ENCODE results near the gene SPNS2.

The SPNS2 gene

GRCh38 chr17:4538236-4539002 is 39.7 kb downstream of the SPNS2 start:
- no peak for DNase-seq

DNA sequence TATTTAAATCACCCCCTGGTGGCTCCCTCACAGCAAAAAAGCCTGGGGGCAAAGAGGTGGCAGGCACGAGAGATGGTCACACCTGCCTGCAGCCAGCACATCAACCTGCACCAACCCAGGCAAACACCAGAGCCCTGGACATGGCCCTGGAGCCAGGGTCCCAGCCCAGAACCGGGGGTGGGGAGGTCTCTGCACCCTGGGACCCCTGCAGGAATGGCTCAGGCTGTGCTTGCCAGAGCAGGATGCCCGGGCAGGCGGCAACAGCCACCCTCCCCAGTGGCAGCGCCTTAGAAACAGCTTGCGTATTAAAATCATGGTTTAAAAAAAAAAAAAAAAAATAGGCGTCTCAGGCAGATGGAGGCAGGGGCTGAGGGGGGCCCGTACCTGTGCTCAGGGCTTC is 40.3 kb downstream of the SPNS2 start:
- DNase-seq: no peak

- no peak for DNase-seq
Measured at GRCh38 chr17:4539576-4540223, 41.0 kb downstream of the SPNS2 start.

DNA sequence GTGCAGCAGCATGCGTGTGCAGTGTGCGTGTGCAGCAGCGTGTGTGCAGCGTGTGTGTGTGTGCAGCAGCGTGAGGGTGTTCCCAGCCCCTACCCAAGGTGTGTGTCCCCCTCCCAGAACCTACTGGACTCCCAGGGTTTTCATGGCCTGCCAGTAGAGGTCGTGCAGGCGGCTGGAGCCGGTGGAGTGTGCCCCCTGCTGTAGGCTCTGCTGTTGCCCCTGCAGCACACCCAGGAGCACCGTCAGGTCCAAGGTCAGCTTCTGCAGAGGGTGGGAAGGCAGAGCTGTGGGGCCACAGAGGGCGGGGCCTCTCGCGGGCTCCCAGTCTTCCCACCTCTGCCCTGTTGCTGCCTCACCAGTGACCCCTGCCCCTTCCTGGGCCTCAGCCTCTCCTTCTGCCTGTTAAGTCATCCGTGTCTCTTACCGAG is 41.6 kb downstream of the SPNS2 start:
- DNase-seq: peak; percentile 59

DNA sequence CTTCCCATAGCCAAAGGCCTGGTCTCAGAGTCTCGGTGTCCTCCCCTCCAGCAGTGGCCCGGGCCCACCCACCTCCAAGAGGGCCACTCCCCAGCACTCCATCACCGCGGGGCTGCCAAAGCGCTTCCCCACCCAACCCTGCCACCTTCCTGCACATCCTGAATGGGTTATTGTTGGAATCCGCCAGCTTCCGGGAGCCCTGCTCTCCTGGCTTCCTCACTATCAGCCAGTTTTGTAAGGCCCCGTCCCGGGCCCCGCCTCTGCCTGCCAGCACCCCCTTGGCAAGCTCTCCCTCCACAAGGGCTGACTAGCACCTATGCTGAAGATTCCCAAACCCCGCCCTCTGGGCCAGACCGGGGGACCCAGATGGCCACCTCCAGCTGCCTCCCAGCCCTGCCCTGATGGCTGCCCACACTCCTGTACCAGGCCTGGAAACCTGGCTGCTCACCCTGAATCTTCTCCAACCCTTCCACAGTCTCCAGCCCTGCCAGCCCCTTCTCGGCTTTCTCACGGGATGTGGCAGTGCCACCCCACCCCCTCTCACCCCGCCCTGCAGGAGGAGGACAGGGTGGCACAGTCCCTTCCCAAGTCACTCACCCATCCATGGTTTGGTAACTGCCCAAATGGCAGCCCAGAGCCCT is 42.1 kb downstream of the SPNS2 start:
- DNase-seq: no peak

GRCh38 chr17:4541328-4542002 is 42.8 kb downstream of the SPNS2 start:
- no peak for DNase-seq

GRCh38 chr17:4542003-4542725 is 43.5 kb downstream of the SPNS2 start:
- DNase-seq: no peak

- DNase-seq: no peak
Measured at GRCh38 chr17:4542726-4543191, 44.1 kb downstream of the SPNS2 start.

DNA sequence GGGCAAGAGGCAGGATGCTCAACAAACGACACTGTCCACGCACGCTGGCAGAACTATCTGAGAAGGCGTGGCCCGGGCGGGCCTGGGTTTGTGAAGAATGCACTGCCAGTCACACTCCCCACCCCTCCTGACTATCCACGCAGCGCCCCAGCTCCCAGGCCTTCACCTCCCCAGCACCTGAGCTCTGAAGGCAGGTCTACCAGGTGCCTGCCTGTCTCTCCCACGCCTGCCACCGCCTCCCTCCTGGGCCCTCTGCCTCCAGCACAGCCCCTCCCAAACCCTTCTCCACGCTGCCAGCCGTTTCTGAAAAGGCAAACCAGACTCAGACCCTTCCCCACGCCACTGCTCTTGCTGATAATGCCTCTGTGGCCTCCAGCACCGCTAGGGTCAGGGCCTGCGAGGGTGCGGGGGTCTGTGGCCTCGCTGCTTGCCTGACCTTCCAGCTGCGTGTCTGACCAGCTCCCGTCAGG is 44.9 kb downstream of the SPNS2 start:
- no peak for DNase-seq

- DNase-seq: no peak
Measured at GRCh38 chr17:4544135-4544950, 45.7 kb downstream of the SPNS2 start.

- no peak for DNase-seq
Measured at GRCh38 chr17:4544951-4545216, 46.2 kb downstream of the SPNS2 start.

- DNase-seq: no peak
Measured at GRCh38 chr17:4545217-4545951, 46.7 kb downstream of the SPNS2 start.

- DNase-seq: no peak
Measured at GRCh38 chr17:4547118-4547906, 48.6 kb downstream of the SPNS2 start.

GRCh38 chr17:4548061-4548461 is 49.4 kb downstream of the SPNS2 start:
- DNase-seq: no peak

DNA sequence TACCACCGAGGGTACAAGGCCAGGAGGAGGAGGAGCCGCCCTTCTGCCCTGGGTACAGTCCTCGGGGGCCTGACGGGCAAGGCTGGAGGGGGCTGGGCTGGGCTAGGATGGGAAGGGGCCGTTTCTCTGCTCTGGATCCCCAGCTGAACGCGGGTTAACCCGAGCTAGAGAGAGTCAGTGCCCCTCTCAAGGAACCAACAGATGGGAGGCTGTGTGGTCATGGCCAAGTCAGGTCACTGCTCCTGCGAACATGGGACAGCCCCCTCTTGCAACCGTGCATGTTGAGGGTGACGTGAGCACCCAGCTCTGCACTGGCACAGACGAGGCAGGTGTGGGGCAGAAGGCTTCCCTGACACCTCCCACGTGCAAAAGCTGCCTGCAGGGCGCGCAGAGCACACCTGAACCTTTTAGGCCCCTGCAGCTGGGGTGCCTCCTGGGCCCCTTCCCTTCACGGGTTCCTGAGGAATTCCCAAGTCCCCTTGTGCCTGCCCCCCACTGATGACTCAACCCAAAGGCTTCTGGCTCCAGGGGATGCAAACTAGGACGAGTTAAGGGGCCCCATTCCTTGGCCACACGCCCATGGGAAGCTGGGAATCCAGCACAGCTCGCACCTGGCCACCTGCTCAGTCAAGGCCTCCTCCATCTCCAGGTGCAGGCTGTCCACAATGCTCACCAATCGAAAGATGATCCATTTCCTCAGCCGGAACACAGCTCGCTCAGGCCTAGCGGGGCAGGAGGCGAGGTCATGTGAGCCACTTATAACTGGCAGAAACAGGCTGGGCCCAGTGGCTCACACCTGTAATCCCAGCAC is 50.2 kb downstream of the SPNS2 start:
- DNase-seq: no peak

GRCh38 chr17:4549781-4550533 is 51.3 kb downstream of the SPNS2 start:
- DNase-seq: no peak

- no peak for DNase-seq
Measured at GRCh38 chr17:4550534-4551039, 51.9 kb downstream of the SPNS2 start.

GRCh38 chr17:4551141-4551540 is 52.5 kb downstream of the SPNS2 start:
- peak; percentile 78 for DNase-seq
